A673 (cell line): Measurements from ENCODE around the gene LGALS3BP. TPM values are rescaled to one million over a fixed set of nuclear protein-coding genes. Genes with fewer than 3 reads are reported as not detected.
"Not testable (repeated sequence)": the region's sequence is repeated elsewhere in the genome, so short reads cannot be mapped to it uniquely, and the experiment has no call there.

Source experiments
- BruUV-seq: library from RNA; stranded (reverse); fragments of 400-500 nt; replicated peaks from 2 replicates; lab custom pipeline; 2021; lab: Mats Ljungman, UMichigan
- CTCF ChIA-PET: fragments of 300-600 bp; sonication (Branson Sonifier 250); formaldehyde crosslinking; loops from one replicate; lab custom pipeline; 2022; ENCODE audit warnings: antibody characterized with exemption; lab: Charles Lee
- POLR2A ChIA-PET: fragments of 300-600 bp; sonication (Branson Sonifier 250); formaldehyde crosslinking; loops from one replicate; lab custom pipeline; 2022; ENCODE audit warnings: antibody characterized with exemption; ENCODE audit not compliant: low non-redundant PET; lab: Charles Lee
- DNase-seq: peaks from one replicate; pipeline ENCODE4 v3.0.0-alpha.2; 2015; ENCODE audit warnings: low spot score
- H3K27ac ChIP-seq: fragments of 200-600 bp; sonication (generic); 2 replicates; pipeline ENCODE4 v1.5.1; 2016; ENCODE audit warnings: mixed run types, low read depth, mild to moderate bottlenecking, mixed read lengths, antibody characterized with exemption, low read length; ENCODE audit not compliant: poor library complexity, severe bottlenecking
- H3K27me3 ChIP-seq: fragments of 200-600 bp; sonication (generic); replicated peaks from 2 replicates; pipeline ENCODE4 v1.6.1; 2017; ENCODE audit warnings: mixed run types, low read depth, mild to moderate bottlenecking, mixed read lengths, antibody characterized with exemption, low read length; ENCODE audit not compliant: insufficient read depth, poor library complexity
- H3K36me3 ChIP-seq: fragments of 200-600 bp; sonication (generic); 2 replicates; pipeline ENCODE4 v1.6.1; 2016; ENCODE audit warnings: mixed run types, mild to moderate bottlenecking, mixed read lengths, antibody characterized with exemption, low read length; ENCODE audit not compliant: insufficient read depth, poor library complexity, severe bottlenecking
- H3K4me1 ChIP-seq: fragments of 200-600 bp; sonication (generic); 2 replicates; pipeline ENCODE4 v1.6.1; 2017; ENCODE audit warnings: mixed run types, mild to moderate bottlenecking, mixed read lengths, antibody characterized with exemption, low read length; ENCODE audit not compliant: insufficient read depth, poor library complexity, severe bottlenecking
- H3K4me3 ChIP-seq: fragments of 200-600 bp; sonication (generic); 2 replicates; pipeline ENCODE4 v1.5.1; 2016; ENCODE audit warnings: low read depth, mixed run types, mild to moderate bottlenecking, mixed read lengths, low read length; ENCODE audit not compliant: poor library complexity, severe bottlenecking
- H3K9me3 ChIP-seq: fragments of 200-600 bp; sonication (generic); 2 replicates; pipeline ENCODE4 v1.6.1; 2016; ENCODE audit warnings: mixed run types, low read depth, mild to moderate bottlenecking, mixed read lengths, antibody characterized with exemption, low read length; ENCODE audit not compliant: poor library complexity, severe bottlenecking
- CTCF ChIP-seq: fragments of 300-800, 200-600 bp; sonication (generic); conservative IDR thresholded peaks from 2 replicates; pipeline ENCODE4 v1.5.1; 2017; ENCODE audit warnings: low read depth, mild to moderate bottlenecking, antibody characterized with exemption, low read length, moderate library complexity, mixed read lengths
- EZH2 ChIP-seq: fragments of 200-600 bp; sonication (generic); IDR thresholded peaks from 2 replicates; pipeline ENCODE4 v1.6.1; 2017; ENCODE audit warnings: borderline replicate concordance, low read depth, mild to moderate bottlenecking, mixed read lengths, antibody characterized with exemption, low read length; ENCODE audit not compliant: poor library complexity, severe bottlenecking
- intact Hi-C: fragments of 100-400 bp; cut with micrococcal nuclease; formaldehyde crosslinking; loops from one replicate; pipeline ENCODE4 v1.10.0; 2022; ENCODE audit not compliant: unreplicated experiment
- total RNA-seq: library from RNA; stranded (reverse); gene quantifications from 2 replicates; pipeline ENCODE4 v1.2.3, GENCODE V29; 2021

The LGALS3BP gene
- total RNA-seq, 1 experiment from 2014 or later, result 295 TPM

- POLR2A ChIA-PET, result no interaction called here
- no peak for TF ChIP-seq EZH2
- TF ChIP-seq CTCF, result no peak
- CTCF ChIA-PET, result interaction anchor here (0.7 to 1.8 kb wide), 2 partner anchors 20 to 414 kb away, joined by 6 to 10 read pairs; no protein-coding TSS in a partner anchor
- no peaks in the 10 kb centered on the region for H3K9me3 ChIP-seq
- no peaks in the 10 kb centered on the region for H3K27me3 ChIP-seq
- intact Hi-C loops, result no loop called here
- no peak for DNase-seq
- no TSS peak for BruUV-seq
- no peaks in the 10 kb centered on the region for H3K36me3 ChIP-seq
- no peak overlapping the region for H3K27ac ChIP-seq
- no peak overlapping the region for H3K4me3 ChIP-seq
- peaks cover 29% of the 10 kb centered on the region for H3K4me1 ChIP-seq
Observed at GRCh38 chr17:79022507-79022991, 42.8 kb upstream of the LGALS3BP start.

- H3K27ac ChIP-seq, intact Hi-C loops, H3K9me3 ChIP-seq, H3K4me3 ChIP-seq, BruUV-seq, H3K27me3 ChIP-seq, POLR2A ChIA-PET, DNase-seq, H3K36me3 ChIP-seq: not testable (repeated sequence)
- peaks cover 23% of the 10 kb centered on the region for H3K4me1 ChIP-seq
- CTCF ChIA-PET, result interaction anchor here (0.7 to 1.8 kb wide), 2 partner anchors 20 to 415 kb away, joined by 6 to 10 read pairs; no protein-coding TSS in a partner anchor
Observed at GRCh38 chr17:79021929-79022328, 42.2 kb upstream of the LGALS3BP start.

- no peak overlapping the region for H3K27ac ChIP-seq
- TF ChIP-seq CTCF (no peak), EZH2 (no peak)
- H3K36me3 ChIP-seq, result no peaks in the 10 kb centered on the region
- intact Hi-C loops, result no loop called here
- no TSS peak for BruUV-seq
- no peaks in the 10 kb centered on the region for H3K27me3 ChIP-seq
- DNase-seq, result no peak
- ChIA-PET POLR2A (no interaction called here), CTCF (interaction anchor here (0.6 to 1.8 kb wide), 5 partner anchors 22 to 371 kb away, joined by 4 to 10 read pairs (median 6); no protein-coding TSS in a partner anchor)
- peaks cover 14% of the 10 kb centered on the region for H3K4me1 ChIP-seq
- H3K9me3 ChIP-seq, result peaks cover 6% of the 10 kb centered on the region
- H3K4me3 ChIP-seq, result no peak overlapping the region
Observed at GRCh38 chr17:79020631-79021301, 41.0 kb upstream of the LGALS3BP start.
